ENCODE results near the gene RPS26. TPM values are rescaled to one million over a fixed set of nuclear protein-coding genes. Genes with fewer than 3 reads are reported as not detected.

Gene RPS26
- polyA plus RNA-seq, 2 of the 4 experiments (the other 2 are of a cell fraction), result 524 to 779 TPM

- no peak for FAIRE-seq
- no peak for TF ChIP-seq CHD2 (IDR thresholded peaks at IDR 0.05; ENCODE audit: low read length, partially characterized antibody)
- TF ChIP-seq ZNF302 (CRISPR knock-in tag; IDR thresholded peaks at IDR 0.05), result no peak
- no peak for TF ChIP-seq HOXB5 (CRISPR knock-in tag; IDR thresholded peaks at IDR 0.05)
- no peak for TF ChIP-seq HEYL (CRISPR knock-in tag; IDR thresholded peaks at IDR 0.05)
- TF ChIP-seq MYC (IDR thresholded peaks at IDR 0.05; ENCODE audit: borderline replicate concordance, low read length), result no peak
- TF ChIP-seq TFCP2L1 (CRISPR knock-in tag; IDR thresholded peaks at IDR 0.05), result no peak
- no peak for TF ChIP-seq ZSCAN20 (CRISPR knock-in tag; IDR thresholded peaks at IDR 0.05)
- ChIA-PET CTCF (interaction anchor here (0.6 to 2.1 kb wide), 3 partner anchors 24 to 278 kb away, joined by 3 to 5 read pairs (median 5); no protein-coding TSS in a partner anchor), POLR2A (no interaction called here)
- Histone ChIP-seq H3K4me1 (no peaks in the 10 kb centered on the region), H3K4me3 (no peak overlapping the region), H3K27ac (no peak overlapping the region), H3K4me2 (no peak overlapping the region), H3K9me3 (no peaks in the 10 kb centered on the region)
- no peak for ATAC-seq
- DNase-seq (ENCODE audit: low read depth in 1 of 2, low spot score in 1 of 2), result no peak
- WGBS (ENCODE audit: missing lambda C conversion rate), result 72% methylated on average over 4 of the region's 4 CpGs
Measured at GRCh38 chr12:56017181-56017580, 24.5 kb upstream of the RPS26 start.

GRCh38 chr12:56018356-56018755 is 23.4 kb upstream of the RPS26 start:
- Histone ChIP-seq H3K4me3 (no peak overlapping the region), H3K4me2 (no peak overlapping the region), H3K9me3 (no peaks in the 10 kb centered on the region), H3K4me1 (no peaks in the 10 kb centered on the region), H3K27ac (no peak overlapping the region)
- POLR2A ChIA-PET, result interaction anchor here (1.0 kb wide), 1 partner anchor 12 kb away, joined by 3 read pairs; no protein-coding TSS in a partner anchor
- ATAC-seq (no peak), FAIRE-seq (no peak), DNase-seq (ENCODE audit: low read depth in 1 of 2, low spot score in 1 of 2) (no peak)
- WGBS (ENCODE audit: missing lambda C conversion rate), result 93% methylated on average over 1 of the region's 1 CpG
- no peak for TF ChIP-seq NFE2L2 (conservative IDR thresholded peaks at IDR 0.05; ENCODE audit: low read length)
- no peak for TF ChIP-seq HOXB13 (CRISPR knock-in tag; IDR thresholded peaks at IDR 0.05; ENCODE audit: low read depth)
- TF ChIP-seq PHF8 (IDR thresholded peaks at IDR 0.05; ENCODE audit: borderline replicate concordance, low read depth), result no peak
- TF ChIP-seq KDM5A (IDR thresholded peaks at IDR 0.05), result no peak
- TF ChIP-seq RCOR1 (IDR thresholded peaks at IDR 0.05; ENCODE audit: low read depth, low read length), result no peak
- TF ChIP-seq POLR2A (IDR thresholded peaks at IDR 0.05; ENCODE audit: low read length), result no peak
- no peak for TF ChIP-seq ZNF302 (CRISPR knock-in tag; IDR thresholded peaks at IDR 0.05)
- TF ChIP-seq EHMT2 (IDR thresholded peaks at IDR 0.05; ENCODE audit: low read depth), result no peak
- TF ChIP-seq E2F6 (IDR thresholded peaks at IDR 0.05; ENCODE audit: borderline replicate concordance, low read depth), result no peak
- TF ChIP-seq MAX (IDR thresholded peaks at IDR 0.05), result no peak
- TF ChIP-seq POLR2AphosphoS2 (conservative IDR thresholded peaks at IDR 0.05; ENCODE audit: low read length), result no peak
- no peak for TF ChIP-seq CHD2 (IDR thresholded peaks at IDR 0.05; ENCODE audit: low read length, partially characterized antibody)
- CTCF ChIA-PET, result interaction anchor here (0.8 to 4.8 kb wide), 6 partner anchors 9 to 260 kb away, joined by 3 to 31 read pairs (median 6); partner anchors contain the start of gene SUOX

GRCh38 chr12:56020423-56021184 is 21.1 kb upstream of the RPS26 start, which contains the start of gene IKZF4:
Gene IKZF4, plus strand, starts transcription at chr12:56021043. Its CDS starts 451 bp downstream, at chr12:56021494.
- ChIA-PET CTCF (interaction anchor here (1.6 to 4.8 kb wide), 4 partner anchors 9 to 282 kb away, joined by 3 to 31 read pairs (median 18); partner anchors contain the start of genes DGKA and SUOX), POLR2A (no interaction called here)
- TF ChIP-seq NPAS2 (CRISPR knock-in tag; IDR thresholded peaks at IDR 0.05; ENCODE audit: borderline replicate concordance) (no peak), USF2 (IDR thresholded peaks at IDR 0.05) (no peak)
- no peak for FAIRE-seq
- Histone ChIP-seq H3K4me3 (no peak within 1 kb of the TSS), H3K4me1 (no peaks in the 10 kb centered on the region), H3K9me3 (no peaks in the 10 kb centered on the region), H3K27ac (no peak within 1 kb of the TSS), H3K4me2 (no peak within 1 kb of the TSS)
- DNase-seq (ENCODE audit: low read depth in 1 of 2, low spot score in 1 of 2), result no peak
- peak in 1 of 2 experiments; percentile 24; a peak in 3 of 6 replicates for ATAC-seq
- WGBS (ENCODE audit: missing lambda C conversion rate), result 65% methylated on average over 10 of the region's 10 CpGs
